Right cardiac atrium (tissue), 5 donors: ENCODE results near the gene HDAC9. TPM values are rescaled to one million over a fixed set of nuclear protein-coding genes. Genes with fewer than 3 reads are reported as not detected.

Experiments used
- ATAC-seq, 2 donors: fragments of 200-7000 bp; cut with Tn5 transposase; one replicate each; pipeline versions ENCODE4 v1.8.0 to v1.9.1; 2020; ENCODE audit warnings: moderate library complexity in 2 of 2, mild to moderate bottlenecking in 1 of 2
- DNase-seq, 3 donors: peaks; one replicate each; pipeline ENCODE4 v3.0.0-alpha.2; 2020
- H3K27ac ChIP-seq: one replicate; pipeline ENCODE4 v1.5.1; 2013; ENCODE audit warnings: mild to moderate bottlenecking, low read length, control low read depth, moderate library complexity
- H3K27me3 ChIP-seq: one replicate; pipeline ENCODE4 v1.6.1; 2013; ENCODE audit not compliant: control insufficient read depth, insufficient read depth
- H3K4me1 ChIP-seq: one replicate; pipeline ENCODE4 v1.6.1; 2013; ENCODE audit warnings: low read length; ENCODE audit not compliant: control insufficient read depth, insufficient read depth
- H3K4me3 ChIP-seq: one replicate; pipeline ENCODE4 v1.5.1; 2013; ENCODE audit warnings: low read length, control low read depth
- H3K9me3 ChIP-seq: one replicate; pipeline ENCODE4 v1.6.1; 2013; ENCODE audit warnings: low read length; ENCODE audit not compliant: control insufficient read depth
- WGBS: extraction: QIAGEN DNeasy Blood & Tissue Kit; methylation state at CpG from one replicate; pipeline ENCODE4 v1.1.7; 2013; 5-methylcytosine and 5-hydroxymethylcytosine counted together
- intact Hi-C, 4 donors: fragments of 100-400 bp; cut with DNase I; formaldehyde crosslinking; loops; one replicate each; pipeline versions ENCODE4 v1.11.0 to v1.14.0; 2022 to 2023
- polyA plus RNA-seq: library from polyadenylated mRNA; stranded (reverse); fragments of 200-250 nt; gene quantifications from one replicate; pipeline ENCODE4 v1.2.3, GENCODE V29; 2013
- total RNA-seq, 4 donors: library from RNA; stranded (reverse); fragmentation: NEBNext Ultra II Directional; extraction: Animal tissue kit (Norgen Biotek cat#: 25700); gene quantifications; one replicate each; pipeline ENCODE4 v1.2.1, GENCODE V29; 2021
- donor health status: healthy with polysubstance abuse.
- donor health status: DM: no; HTN: yes; CAD: no.
- donor health status: DM: no; HTN: no; CAD: no.
- donor health status: DM: no; HTN: yes; CAD: no; lungs with severe emphysema.
- donor health status: DM: yes; HTN: yes; CAD: no.

Gene HDAC9
- total and polyA plus RNA-seq, 5 donors, result 5.5 to 42.2 (median 22.6) TPM

DNA sequence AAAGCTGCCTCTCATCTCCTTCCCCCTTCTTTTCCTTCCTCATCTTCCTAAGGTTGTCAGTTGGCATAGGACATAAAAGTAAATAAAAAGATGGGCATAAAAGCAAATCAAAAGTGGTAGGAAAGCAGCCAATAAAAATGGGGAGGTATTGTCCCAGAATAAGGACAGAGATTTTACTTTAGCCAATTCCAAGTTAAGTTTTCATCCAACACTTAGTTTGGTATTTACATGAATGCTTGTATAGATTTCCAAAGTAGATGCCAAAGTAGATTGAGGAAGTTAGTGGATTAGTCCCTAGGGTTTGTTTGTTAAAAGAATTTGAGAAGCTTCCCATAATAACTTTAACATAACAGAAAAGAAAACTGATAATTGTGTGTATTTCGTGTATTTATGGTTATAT, 33.7 kb downstream of the HDAC9 start:
- H3K4me3 ChIP-seq, result no peak overlapping the region
- H3K4me1 ChIP-seq, result no peaks in the 10 kb centered on the region
- H3K27me3 ChIP-seq, result no peaks in the 10 kb centered on the region
- H3K27ac ChIP-seq, result no peak overlapping the region
- no peaks in the 10 kb centered on the region for H3K9me3 ChIP-seq
- ATAC-seq (no peak), DNase-seq (no peak)
- 76% methylated on average over 1 of the region's 1 CpG for WGBS
- intact Hi-C loops, result no loop called here

DNA sequence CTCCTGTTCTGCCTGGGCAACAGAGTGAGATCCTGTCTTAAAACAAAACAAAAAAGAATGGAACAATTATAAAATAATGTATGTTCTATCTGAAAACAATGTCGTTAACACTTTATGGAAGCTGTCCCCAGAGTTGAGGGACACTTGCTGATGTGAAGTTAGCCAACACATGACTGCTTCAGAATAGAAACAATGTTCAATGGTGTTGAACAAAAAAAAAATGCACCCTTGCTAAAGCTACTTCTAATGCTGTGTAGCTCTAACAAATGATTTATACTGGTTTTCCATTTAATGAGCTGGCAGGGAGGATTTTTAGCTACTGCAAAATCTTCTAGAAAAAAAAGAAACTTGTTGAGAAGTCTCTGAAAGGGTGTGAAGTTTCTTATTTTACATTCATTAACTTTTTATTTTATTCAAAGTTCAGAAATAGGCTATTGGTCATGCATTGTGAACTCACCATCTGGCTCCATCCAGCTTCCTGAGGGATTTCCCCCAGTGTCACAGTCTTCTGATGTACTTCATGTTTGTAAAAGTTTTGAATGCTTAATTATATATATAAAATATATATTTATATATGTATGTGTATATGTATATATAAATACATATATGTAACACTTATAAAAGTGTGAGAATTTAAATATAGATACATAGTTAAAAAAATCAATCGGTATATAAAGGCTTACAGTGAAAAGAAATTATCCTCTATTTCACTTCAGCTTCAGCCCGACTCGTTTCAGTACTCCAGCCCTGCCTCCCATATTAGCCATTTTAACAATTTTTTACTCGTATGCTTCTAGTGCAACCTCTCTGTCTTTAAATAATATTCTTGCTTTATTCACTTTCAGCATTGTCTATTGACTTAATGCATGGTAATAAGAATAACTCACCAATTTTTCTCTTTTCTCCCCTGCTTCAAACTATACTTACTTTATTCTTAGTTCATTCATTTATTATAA, 35.0 kb downstream of the HDAC9 start:
- H3K4me3 ChIP-seq, result no peak overlapping the region
- no peaks in the 10 kb centered on the region for H3K4me1 ChIP-seq
- no peak overlapping the region for H3K27ac ChIP-seq
- WGBS, result 71% methylated on average over 5 of the region's 5 CpGs
- ATAC-seq (no peak), DNase-seq (no peak)
- no peaks in the 10 kb centered on the region for H3K27me3 ChIP-seq
- intact Hi-C loops, result no loop called here
- no peaks in the 10 kb centered on the region for H3K9me3 ChIP-seq

DNA sequence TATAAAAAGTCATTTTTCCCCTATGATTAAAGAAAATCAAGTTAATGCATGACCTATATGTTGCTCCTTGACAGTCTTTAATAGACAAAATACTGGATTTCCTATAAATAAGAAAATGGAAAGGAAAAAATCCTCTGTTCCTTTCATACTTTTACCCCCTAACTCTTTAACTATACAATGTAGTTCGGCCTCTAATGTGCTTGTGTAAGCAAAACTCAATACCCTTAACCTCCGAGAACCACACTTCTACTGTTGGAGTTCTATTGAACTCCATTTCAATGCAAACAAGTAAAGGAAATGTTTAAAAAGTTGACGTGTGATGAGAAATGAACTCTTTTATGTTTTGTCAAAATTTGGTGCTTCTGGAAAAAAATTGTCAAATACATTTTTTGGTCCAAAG, 36.0 kb downstream of the HDAC9 start:
- WGBS, result 91% methylated on average over 3 of the region's 3 CpGs
- no peaks in the 10 kb centered on the region for H3K4me1 ChIP-seq

DNA sequence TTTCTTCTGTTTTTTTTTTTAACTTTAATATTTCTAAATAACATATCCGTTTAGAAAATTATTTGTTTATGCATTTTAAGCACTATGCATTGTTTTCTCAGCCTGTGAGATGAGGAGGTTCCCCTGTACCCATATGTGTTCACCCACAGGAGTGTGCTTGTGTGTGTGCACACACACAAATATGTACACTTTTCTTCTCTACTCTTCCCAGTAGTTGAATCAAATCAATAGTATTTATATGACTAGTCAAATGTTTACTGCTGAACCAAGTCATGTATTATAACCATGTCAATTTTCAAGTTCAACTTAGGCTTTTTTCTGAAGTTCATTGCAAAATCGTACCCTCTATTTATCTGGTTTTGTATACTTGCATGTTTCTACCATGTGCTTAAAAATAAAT, 37.3 kb downstream of the HDAC9 start:
- Histone ChIP-seq H3K27ac (no peak overlapping the region), H3K4me1 (no peaks in the 10 kb centered on the region), H3K27me3 (no peaks in the 10 kb centered on the region), H3K4me3 (no peak overlapping the region), H3K9me3 (no peaks in the 10 kb centered on the region)
- WGBS, result 81% methylated on average over 2 of the region's 2 CpGs
- intact Hi-C loops, result no loop called here
- no peak for DNase-seq
- no peak for ATAC-seq

More for the DNA sequence above, 36.0 kb downstream of the HDAC9 start:
- intact Hi-C loops, result no loop called here
- no peak overlapping the region for H3K27ac ChIP-seq
- H3K9me3 ChIP-seq, result no peaks in the 10 kb centered on the region
- H3K27me3 ChIP-seq, result no peaks in the 10 kb centered on the region
- H3K4me3 ChIP-seq, result no peak overlapping the region
- no peak for DNase-seq
- no peak for ATAC-seq

DNA sequence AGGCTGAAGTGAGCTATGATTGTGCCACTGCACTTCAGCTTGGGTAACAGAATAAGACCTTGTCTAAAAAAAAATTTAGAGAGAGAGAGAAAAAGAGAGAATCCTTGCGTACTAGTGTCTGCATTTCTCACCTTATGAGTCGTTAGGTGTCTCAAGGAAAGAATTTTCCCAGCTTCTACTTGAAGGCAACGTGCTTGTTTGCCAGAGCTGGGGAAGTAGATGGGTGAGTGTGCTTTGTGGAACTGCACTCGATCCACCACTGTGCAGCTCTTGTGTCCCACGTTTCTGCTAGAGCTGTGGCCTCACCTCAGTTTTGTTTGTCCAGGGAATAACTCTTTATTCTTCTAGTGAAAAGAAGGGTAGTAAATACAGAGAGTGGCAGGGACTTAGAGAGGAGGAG, 38.9 kb downstream of the HDAC9 start:
- no peak for DNase-seq
- no peaks in the 10 kb centered on the region for H3K9me3 ChIP-seq
- intact Hi-C loops, result no loop called here
- no peaks in the 10 kb centered on the region for H3K4me1 ChIP-seq
- no peak overlapping the region for H3K27ac ChIP-seq
- 90% methylated on average over 5 of the region's 5 CpGs for WGBS
- no peak overlapping the region for H3K4me3 ChIP-seq
- no peaks in the 10 kb centered on the region for H3K27me3 ChIP-seq
- no peak for ATAC-seq

DNA sequence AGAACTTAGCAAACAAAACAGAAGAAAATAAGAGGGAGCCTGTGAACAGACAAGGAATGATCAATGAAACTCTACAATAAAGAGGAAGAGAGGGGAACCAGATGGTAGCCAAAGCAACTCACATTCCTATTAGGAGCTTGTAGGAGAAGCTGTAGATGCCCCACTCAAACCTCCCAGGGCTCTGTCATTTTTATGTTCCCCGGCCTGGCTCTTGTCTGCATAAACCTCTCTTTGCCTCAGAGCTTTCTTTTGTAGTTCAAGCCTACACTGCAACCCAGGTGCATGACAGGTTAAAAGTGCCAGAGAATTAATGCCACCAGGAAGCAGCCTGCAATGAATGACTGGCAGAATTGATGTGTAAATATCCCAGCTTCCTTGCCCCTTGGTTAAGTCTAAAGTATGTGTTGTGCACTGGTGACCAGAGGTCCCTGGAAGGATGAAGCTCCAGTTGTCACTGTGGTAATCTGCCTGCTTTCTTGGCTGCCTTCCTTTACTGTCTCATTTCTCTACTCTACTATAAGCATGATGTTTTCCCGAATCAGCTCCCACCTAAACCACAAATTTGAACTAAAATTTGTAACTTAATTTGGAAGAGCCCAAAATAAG, 40.4 kb downstream of the HDAC9 start:
- DNase-seq, result no peak
- intact Hi-C loops, result no loop called here
- Histone ChIP-seq H3K4me3 (no peak overlapping the region), H3K27ac (no peak overlapping the region), H3K9me3 (no peaks in the 10 kb centered on the region), H3K4me1 (no peaks in the 10 kb centered on the region), H3K27me3 (no peaks in the 10 kb centered on the region)
- WGBS, result 88% methylated on average over 2 of the region's 2 CpGs
- no peak for ATAC-seq

DNA sequence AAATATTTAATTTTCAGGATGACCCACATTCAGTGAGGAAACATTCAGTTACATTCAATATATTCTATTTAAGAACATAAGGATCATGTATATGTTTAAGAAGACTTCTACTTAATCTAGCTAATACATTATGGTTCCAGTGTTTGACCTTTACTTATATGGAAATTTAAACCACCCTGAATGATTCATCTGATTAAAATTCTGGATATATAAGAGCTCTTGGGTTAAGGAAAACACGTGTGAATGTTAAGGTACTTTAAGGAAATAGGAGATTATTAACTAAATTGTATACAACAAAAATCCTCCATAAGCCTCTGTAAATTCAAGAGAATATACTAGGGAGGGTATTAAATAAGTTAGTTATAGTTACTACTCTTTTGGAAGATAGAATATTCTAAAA, 40.9 kb downstream of the HDAC9 start:
- H3K4me3 ChIP-seq, result no peak overlapping the region
- 61% methylated on average over 1 of the region's 1 CpG for WGBS
- no peaks in the 10 kb centered on the region for H3K9me3 ChIP-seq
- H3K4me1 ChIP-seq, result peaks cover 1% of the 10 kb centered on the region
- no peaks in the 10 kb centered on the region for H3K27me3 ChIP-seq
- ATAC-seq, result no peak
- H3K27ac ChIP-seq, result no peak overlapping the region
- intact Hi-C loops, result no loop called here
- no peak for DNase-seq

DNA sequence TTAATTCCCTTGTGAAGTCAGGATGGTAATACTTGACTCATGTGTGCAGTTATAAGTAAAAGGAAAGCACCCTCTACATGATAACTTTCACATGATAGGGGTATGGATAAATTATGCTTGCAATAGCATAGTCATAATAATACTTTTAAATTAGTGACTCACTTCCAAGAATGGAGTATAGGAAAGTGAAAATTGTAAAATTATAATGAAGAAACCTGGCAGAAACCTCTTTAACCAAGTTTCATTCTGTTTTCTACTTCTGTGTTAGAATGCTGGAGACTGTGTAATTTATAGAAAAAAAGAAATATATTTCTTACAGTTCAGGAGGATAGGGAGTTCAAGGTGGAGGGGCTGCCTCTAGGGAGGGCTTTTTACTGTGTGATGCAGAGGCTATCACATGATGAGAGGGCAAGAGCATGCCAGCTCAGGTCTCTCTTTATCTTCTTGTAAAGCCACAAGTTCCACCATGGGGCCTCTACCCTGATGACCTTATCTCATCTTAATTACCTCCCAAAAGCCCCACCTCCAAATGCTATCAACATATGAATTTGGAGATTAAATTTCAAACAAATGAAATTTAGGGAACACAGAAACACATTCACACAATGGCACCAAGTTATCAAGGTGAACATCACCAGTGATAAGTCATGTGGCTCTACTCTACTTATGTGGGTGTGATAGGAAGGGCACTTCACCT, 43.2 kb downstream of the HDAC9 start:
- H3K4me1 ChIP-seq, result peaks cover 1% of the 10 kb centered on the region
- H3K27ac ChIP-seq, result no peak overlapping the region
- H3K9me3 ChIP-seq, result no peaks in the 10 kb centered on the region
- no peak overlapping the region for H3K4me3 ChIP-seq
- DNase-seq (no peak), ATAC-seq (no peak)
- no peaks in the 10 kb centered on the region for H3K27me3 ChIP-seq
- intact Hi-C loops, result no loop called here

DNA sequence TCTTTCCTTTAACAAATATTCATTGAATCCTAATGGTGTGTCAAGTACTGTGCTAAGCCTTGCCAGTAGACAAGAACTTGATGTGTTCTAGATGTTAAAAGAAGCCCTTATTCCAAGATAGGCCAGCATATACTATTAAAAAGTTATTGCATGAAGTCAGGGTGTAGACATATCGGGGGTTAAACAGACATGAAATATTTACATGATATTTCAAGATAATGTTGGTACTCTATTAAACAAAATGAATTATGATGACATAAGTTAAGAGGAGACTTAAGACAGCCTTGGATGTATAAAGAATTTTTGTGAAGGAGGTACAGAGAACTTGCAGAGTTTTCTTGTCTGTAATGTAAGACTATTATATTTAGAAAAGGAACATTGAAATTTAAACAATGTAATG, 44.8 kb downstream of the HDAC9 start:
- H3K4me1 ChIP-seq, result peaks cover 1% of the 10 kb centered on the region
- DNase-seq (no peak), ATAC-seq (no peak)
- 94% methylated on average over 1 of the region's 1 CpG for WGBS
- H3K9me3 ChIP-seq, result no peaks in the 10 kb centered on the region
- no peaks in the 10 kb centered on the region for H3K27me3 ChIP-seq
- H3K4me3 ChIP-seq, result no peak overlapping the region
- no peak overlapping the region for H3K27ac ChIP-seq
- intact Hi-C loops, result no loop called here

DNA sequence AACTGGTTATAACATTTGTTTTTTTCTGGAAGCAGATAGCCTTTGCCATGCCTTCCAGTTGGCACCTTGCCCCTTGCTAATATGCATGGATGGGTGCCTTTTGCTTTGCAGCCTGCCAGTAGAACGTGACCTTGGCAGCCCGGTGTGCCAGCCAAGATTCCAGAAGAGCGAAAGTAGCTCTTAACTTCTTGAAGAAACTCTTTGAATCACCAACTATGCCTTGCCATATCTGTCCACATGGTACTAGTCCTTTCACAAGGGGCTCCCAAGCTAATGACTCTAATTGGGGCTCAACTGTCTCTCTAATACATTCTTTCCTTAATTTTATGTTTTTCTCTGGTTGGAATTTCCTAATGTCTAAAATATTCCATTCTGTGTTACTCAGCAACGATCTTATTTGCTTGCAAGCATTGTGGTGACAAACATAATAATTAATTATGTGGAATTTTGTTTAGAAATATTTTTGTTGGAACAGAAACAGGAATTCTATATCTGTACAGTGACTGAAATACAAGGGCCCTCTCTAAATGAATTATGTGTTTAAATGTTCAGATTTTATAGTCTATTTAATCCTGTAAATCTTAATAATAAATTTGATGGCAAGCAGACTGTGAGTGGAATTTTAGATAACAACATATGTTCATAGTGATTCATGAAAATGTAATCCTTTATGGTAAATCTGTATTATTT, 45.8 kb downstream of the HDAC9 start:
- peak; percentile 41 to 64 for ATAC-seq
- 31% methylated on average over 4 of the region's 4 CpGs for WGBS
- Histone ChIP-seq H3K4me3 (no peak overlapping the region), H3K4me1 (peaks cover 1% of the 10 kb centered on the region), H3K27ac (no peak overlapping the region), H3K9me3 (no peaks in the 10 kb centered on the region), H3K27me3 (no peaks in the 10 kb centered on the region)
- intact Hi-C loops, result no loop called here
- DNase-seq, result peak; percentile 39 to 69 (median 65)

DNA sequence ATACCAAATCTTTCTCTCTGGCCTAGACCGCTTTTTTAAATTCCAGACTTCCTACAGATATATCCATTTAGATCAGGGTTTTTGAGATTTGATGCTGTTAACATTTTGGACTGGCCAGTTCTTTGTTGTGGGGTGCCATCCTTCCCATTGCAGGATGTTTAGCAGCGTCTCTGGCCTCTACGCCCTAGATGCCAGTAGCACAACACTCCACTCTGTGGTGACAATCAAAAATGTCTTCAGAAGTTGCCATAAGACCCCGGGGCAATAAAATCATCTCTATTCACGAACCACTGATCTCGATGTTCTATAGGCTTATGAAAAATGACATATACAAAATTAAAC, 46.3 kb downstream of the HDAC9 start:
- ATAC-seq (no peak), DNase-seq (no peak)
- Histone ChIP-seq H3K4me3 (no peak overlapping the region), H3K27ac (no peak overlapping the region), H3K4me1 (peaks cover 1% of the 10 kb centered on the region), H3K27me3 (no peaks in the 10 kb centered on the region), H3K9me3 (no peaks in the 10 kb centered on the region)
- intact Hi-C loops, result no loop called here
- 82% methylated on average over 6 of the region's 6 CpGs for WGBS
